ENCODE data around the gene INSC.

INSC gene

GRCh38 chr11:15117751-15118150 is 3.0 kb downstream of the INSC start:
- Histone ChIP-seq H3K4me3 (ENCODE audit: low read depth, low read length) (no peak overlapping the region), H3K9me3 (ENCODE audit: control insufficient read depth, insufficient read depth, low read depth, low read length) (no peaks in the 10 kb centered on the region), H3K27ac (ENCODE audit: extremely low read depth, low read depth, low read length) (no peak overlapping the region), H3K36me3 (ENCODE audit: control insufficient read depth in 2 of 2, insufficient read depth in 1 of 2, low read length in 2 of 2) (no peaks in the 10 kb centered on the region), H3K4me1 (ENCODE audit: control insufficient read depth, insufficient read depth, low read length) (no peaks in the 10 kb centered on the region)
- ChIA-PET CTCF (interaction anchor here (0.6 kb wide), 1 partner anchor 328 kb away, joined by 3 read pairs; no protein-coding TSS in a partner anchor), POLR2A (no interaction called here)
- no peak for TF ChIP-seq ZNF518A (tag by site-specific recombination; conservative IDR thresholded peaks at IDR 0.05; ENCODE audit: low read depth)
- no peak for TF ChIP-seq RBAK (tag by site-specific recombination; IDR thresholded peaks at IDR 0.05)
- TF ChIP-seq EGR2 (tag by site-specific recombination; IDR thresholded peaks at IDR 0.05; ENCODE audit: low read depth), result no peak
- no peak for TF ChIP-seq KLF8 (tag by site-specific recombination; IDR thresholded peaks at IDR 0.05)

- ChIA-PET POLR2A (no interaction called here), CTCF (no interaction called here)
- Histone ChIP-seq H3K27ac (ENCODE audit: extremely low read depth, low read depth, low read length) (no peak overlapping the region), H3K4me3 (ENCODE audit: low read depth, low read length) (no peak overlapping the region), H3K4me1 (ENCODE audit: control insufficient read depth, insufficient read depth, low read length) (no peaks in the 10 kb centered on the region), H3K36me3 (ENCODE audit: control insufficient read depth in 2 of 2, insufficient read depth in 1 of 2, low read length in 2 of 2) (no peaks in the 10 kb centered on the region), H3K9me3 (ENCODE audit: control insufficient read depth, insufficient read depth, low read depth, low read length) (no peaks in the 10 kb centered on the region)
- TF ChIP-seq ZNF274 (IDR thresholded peaks at IDR 0.05; ENCODE audit: low read length), result no peak
- no peak for TF ChIP-seq ZNF274 (tag by site-specific recombination; IDR thresholded peaks at IDR 0.05; ENCODE audit: borderline replicate concordance)
- TF ChIP-seq GLIS1 (tag by site-specific recombination; IDR thresholded peaks at IDR 0.05), result no peak
- TF ChIP-seq ZIC2 (tag by site-specific recombination; IDR thresholded peaks at IDR 0.05), result no peak
- no peak for TF ChIP-seq ZNF391 (tag by site-specific recombination; IDR thresholded peaks at IDR 0.05; ENCODE audit: borderline replicate concordance, low read depth)
- no peak for TF ChIP-seq KLF8 (tag by site-specific recombination; IDR thresholded peaks at IDR 0.05)
- no peak for TF ChIP-seq ZNF558 (tag by site-specific recombination; IDR thresholded peaks at IDR 0.05)
- no peak for TF ChIP-seq ZNF777 (tag by site-specific recombination; IDR thresholded peaks at IDR 0.05; ENCODE audit: borderline replicate concordance)
- TF ChIP-seq ZNF501 (tag by site-specific recombination; IDR thresholded peaks at IDR 0.05), result no peak
- TF ChIP-seq ZNF747 (tag by site-specific recombination; IDR thresholded peaks at IDR 0.05), result no peak
- no peak for TF ChIP-seq PRDM6 (tag by site-specific recombination; IDR thresholded peaks at IDR 0.05)
- no peak for TF ChIP-seq REPIN1 (tag by site-specific recombination; IDR thresholded peaks at IDR 0.05; ENCODE audit: low read depth)
- TF ChIP-seq ZNF175 (tag by site-specific recombination; IDR thresholded peaks at IDR 0.05), result no peak
- no peak for TF ChIP-seq ZNF302 (tag by site-specific recombination; IDR thresholded peaks at IDR 0.05; ENCODE audit: low read depth)
- no peak for TF ChIP-seq ZBTB17 (tag by site-specific recombination; IDR thresholded peaks at IDR 0.05)
- no peak for TF ChIP-seq ZBTB21 (tag by site-specific recombination; IDR thresholded peaks at IDR 0.05)
- TF ChIP-seq TSHZ1 (tag by site-specific recombination; IDR thresholded peaks at IDR 0.05; ENCODE audit: borderline replicate concordance), result no peak
Measured at GRCh38 chr11:15118431-15118830, 3.7 kb downstream of the INSC start.

Measured in HEK293 (cell line).